A549 (cell line): ENCODE data around the gene NFILZ.

ENCODE experiments used
- CHD4 ChIP-seq: fragments of 200-600 bp; sonication (generic); IDR thresholded peaks from 2 replicates; pipeline ENCODE4 v1.6.1; 2016; ENCODE audit warnings: antibody characterized with exemption, mild to moderate bottlenecking, borderline replicate concordance
- CTCF ChIP-seq: fragments of >200 bp; sonication (Bioruptor Twin); formaldehyde crosslinking; IDR thresholded peaks from 3 replicates; pipeline ENCODE4 v1.5.1; 2016
- EP300 ChIP-seq, 2 experiments: fragments of >200 bp; sonication (Bioruptor Twin); formaldehyde crosslinking; IDR thresholded peaks; 2 replicates in 1 of 2; 3 replicates in 1 of 2; pipeline ENCODE4 v1.6.1; 2016 to 2017
- HOXA7 ChIP-seq: fragments of 250-450 bp; sonication (Bioruptor Pico); IDR thresholded peaks from 2 replicates; pipeline ENCODE4 v1.5.0; 2020; ENCODE audit warnings: mild to moderate bottlenecking, moderate library complexity
- MAZ ChIP-seq: fragments of 150-350 bp; IDR thresholded peaks from 2 replicates; pipeline ENCODE4 v1.6.1; 2014; ENCODE audit warnings: antibody characterized with exemption, low read depth, low read length, borderline replicate concordance
- MYC ChIP-seq: IDR thresholded peaks from 2 replicates; pipeline ENCODE4 v1.6.1; 2012; ENCODE audit warnings: mild to moderate bottlenecking, inconsistent platforms, low read length, improper control_type of control experiment, borderline replicate concordance
- NPAS2 ChIP-seq: fragments of 250-450 bp; sonication (Bioruptor Pico); IDR thresholded peaks from 2 replicates; pipeline ENCODE4 v1.8.0; 2022; ENCODE audit warnings: mild to moderate bottlenecking, moderate library complexity, borderline replicate concordance
- POLR2A ChIP-seq: IDR thresholded peaks from 2 replicates; pipeline ENCODE4 v1.6.1; 2012; ENCODE audit warnings: mild to moderate bottlenecking, low read length
- RNF2 ChIP-seq: fragments of 200-600 bp; sonication (generic); IDR thresholded peaks from 2 replicates; pipeline ENCODE4 v1.6.1; 2016; ENCODE audit warnings: low read depth, mild to moderate bottlenecking, antibody characterized with exemption, moderate library complexity, borderline replicate concordance
- TF ChIP-seq, protein P1 (sequence below): fragments of 200-600 bp; sonication (generic); IDR thresholded peaks from 2 replicates; pipeline ENCODE4 v1.6.1; 2016; ENCODE audit warnings: antibody characterized with exemption, mild to moderate bottlenecking, moderate library complexity
- TF ChIP-seq, protein P2 (sequence below): IDR thresholded peaks from 2 replicates; pipeline ENCODE4 v1.6.1; 2012

GRCh38 chr19:8673276-8673891 is 43.0 kb downstream of the NFILZ start:
- TF ChIP-seq, protein P1, sequence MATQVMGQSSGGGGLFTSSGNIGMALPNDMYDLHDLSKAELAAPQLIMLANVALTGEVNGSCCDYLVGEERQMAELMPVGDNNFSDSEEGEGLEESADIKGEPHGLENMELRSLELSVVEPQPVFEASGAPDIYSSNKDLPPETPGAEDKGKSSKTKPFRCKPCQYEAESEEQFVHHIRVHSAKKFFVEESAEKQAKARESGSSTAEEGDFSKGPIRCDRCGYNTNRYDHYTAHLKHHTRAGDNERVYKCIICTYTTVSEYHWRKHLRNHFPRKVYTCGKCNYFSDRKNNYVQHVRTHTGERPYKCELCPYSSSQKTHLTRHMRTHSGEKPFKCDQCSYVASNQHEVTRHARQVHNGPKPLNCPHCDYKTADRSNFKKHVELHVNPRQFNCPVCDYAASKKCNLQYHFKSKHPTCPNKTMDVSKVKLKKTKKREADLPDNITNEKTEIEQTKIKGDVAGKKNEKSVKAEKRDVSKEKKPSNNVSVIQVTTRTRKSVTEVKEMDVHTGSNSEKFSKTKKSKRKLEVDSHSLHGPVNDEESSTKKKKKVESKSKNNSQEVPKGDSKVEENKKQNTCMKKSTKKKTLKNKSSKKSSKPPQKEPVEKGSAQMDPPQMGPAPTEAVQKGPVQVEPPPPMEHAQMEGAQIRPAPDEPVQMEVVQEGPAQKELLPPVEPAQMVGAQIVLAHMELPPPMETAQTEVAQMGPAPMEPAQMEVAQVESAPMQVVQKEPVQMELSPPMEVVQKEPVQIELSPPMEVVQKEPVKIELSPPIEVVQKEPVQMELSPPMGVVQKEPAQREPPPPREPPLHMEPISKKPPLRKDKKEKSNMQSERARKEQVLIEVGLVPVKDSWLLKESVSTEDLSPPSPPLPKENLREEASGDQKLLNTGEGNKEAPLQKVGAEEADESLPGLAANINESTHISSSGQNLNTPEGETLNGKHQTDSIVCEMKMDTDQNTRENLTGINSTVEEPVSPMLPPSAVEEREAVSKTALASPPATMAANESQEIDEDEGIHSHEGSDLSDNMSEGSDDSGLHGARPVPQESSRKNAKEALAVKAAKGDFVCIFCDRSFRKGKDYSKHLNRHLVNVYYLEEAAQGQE, result no peak
- TF ChIP-seq CTCF (no peak), NPAS2 (CRISPR knock-in tag) (no peak), MYC (no peak), EP300 (IDR thresholded peaks at IDR 0.05) (no peak), POLR2A (no peak), CHD4 (no peak), HOXA7 (CRISPR knock-in tag) (no peak), RNF2 (no peak), MAZ (no peak)
- TF ChIP-seq, protein P2, sequence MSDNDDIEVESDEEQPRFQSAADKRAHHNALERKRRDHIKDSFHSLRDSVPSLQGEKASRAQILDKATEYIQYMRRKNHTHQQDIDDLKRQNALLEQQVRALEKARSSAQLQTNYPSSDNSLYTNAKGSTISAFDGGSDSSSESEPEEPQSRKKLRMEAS, result no peak
